HepG2 (cell line): ENCODE results near the gene MAN1B1. TPM values are rescaled to one million over a fixed set of nuclear protein-coding genes. Genes with fewer than 3 reads are reported as not detected.

ENCODE experiments used
- ATAC-seq: fragments of 200-7000 bp; cut with Tn5 transposase; 3 replicates; pipeline ENCODE4 v1.9.1; 2020; ENCODE audit warnings: mild to moderate bottlenecking, moderate library complexity
- BruUV-seq: library from RNA; stranded (reverse); fragments of 400-500 nt; replicated peaks from 2 replicates; lab custom pipeline; 2021; lab: Mats Ljungman, UMichigan
- CTCF ChIA-PET: fragments of 300-600 bp; formaldehyde crosslinking; extraction: SDS; loops from one replicate; lab custom pipeline; 2021; ENCODE audit warnings: low total read pairs, inconsistent platforms, low intra/inter-chr PET ratio; lab: Yijun Ruan, JAX
- POLR2A ChIA-PET: fragments of 350-600 bp; sonication (Branson Sonifier 250); formaldehyde crosslinking; loops from one replicate; lab custom pipeline; 2020; ENCODE audit warnings: antibody characterized with exemption, inconsistent platforms; lab: Yijun Ruan, JAX
- DNase-seq: peaks from one replicate; pipeline ENCODE4 v3.0.0-alpha.2; 2015; ENCODE audit warnings: low spot score
- FAIRE-seq: peaks from 3 replicates; lab custom pipeline; 2011; peaks lifted over from hg19 to GRCh38; lab: Jason Lieb, UNC
- H2AFZ ChIP-seq: one replicate; pipeline ENCODE4 v1.6.1; 2011; ENCODE audit warnings: low read length, inconsistent platforms
- H3K27ac ChIP-seq: fragments of 300-600 bp; 3 replicates; pipeline ENCODE4 v1.8.0; 2011; ENCODE audit warnings: mixed run types, mild to moderate bottlenecking, mixed read lengths, low read length, inconsistent platforms; ENCODE audit not compliant: insufficient read depth; ENCODE audit errors: extremely low read length
- H3K27me3 ChIP-seq, 2 experiments: fragments of 200-600 bp in 1 of 2; 2 replicates in 1 of 2; 3 replicates in 1 of 2; pipeline versions ENCODE4 v1.6.0 to v1.8.0; 2011; ENCODE audit warnings: low read length in 2 of 2, mild to moderate bottlenecking in 2 of 2, moderate library complexity in 2 of 2, inconsistent platforms in 1 of 2; ENCODE audit not compliant: insufficient read depth in 2 of 2, control insufficient read depth in 1 of 2
- H3K36me3 ChIP-seq, 2 experiments: fragments of 200-600 bp in 1 of 2; replicated peaks in 1 of 2; 2 replicates in 1 of 2; 3 replicates in 1 of 2; pipeline versions ENCODE4 v1.5.1 to v1.8.0; 2011; ENCODE audit warnings: low read length in 2 of 2, inconsistent platforms in 1 of 2; ENCODE audit not compliant: insufficient read depth in 2 of 2, control insufficient read depth in 1 of 2
- H3K4me1 ChIP-seq: 2 replicates; pipeline ENCODE4 v1.5.1; 2012; ENCODE audit warnings: low read length, inconsistent platforms; ENCODE audit not compliant: insufficient read depth
- H3K4me2 ChIP-seq: 2 replicates; pipeline ENCODE4 v1.6.0; 2011; ENCODE audit warnings: low read depth, low read length, inconsistent platforms
- H3K4me3 ChIP-seq, 3 experiments: fragments of 200-600 bp in 1 of 3; sonication (generic), shearing (Covaris generic) in 1 of 3; replicated peaks in 1 of 3; 2 replicates each; pipeline ENCODE4 v1.5.1; 2011 to 2016; ENCODE audit warnings: low read length in 3 of 3, inconsistent platforms in 2 of 3, low read depth in 2 of 3, mild to moderate bottlenecking in 2 of 3, control low read depth in 1 of 3, mixed read lengths in 1 of 3; ENCODE audit not compliant: insufficient read depth in 1 of 3
- H3K79me2 ChIP-seq: one replicate; pipeline ENCODE4 v1.6.1; 2011; ENCODE audit warnings: low read length, inconsistent platforms; ENCODE audit not compliant: insufficient read depth
- H3K9ac ChIP-seq: 2 replicates; pipeline ENCODE4 v1.6.0; 2011; ENCODE audit warnings: mild to moderate bottlenecking, low read depth, low read length, inconsistent platforms; ENCODE audit not compliant: insufficient read depth
- H3K9me3 ChIP-seq: 2 replicates; pipeline ENCODE4 v1.5.1; 2012; ENCODE audit warnings: mild to moderate bottlenecking, low read length
- H4K20me1 ChIP-seq: 2 replicates; pipeline ENCODE4 v1.6.0; 2011; ENCODE audit warnings: inconsistent platforms, mild to moderate bottlenecking, low read length, moderate library complexity; ENCODE audit not compliant: insufficient read depth
- CCAR2 ChIP-seq: fragments of 200-400 bp; formaldehyde crosslinking; optimal IDR thresholded peaks from 2 replicates; pipeline ENCODE3; 2018; ENCODE audit warnings: low read depth, mild to moderate bottlenecking, low read length, moderate library complexity
- FOXA1 ChIP-seq, 2 experiments: fragments of 450-650 bp in 1 of 2; sonication (generic) in 1 of 2; formaldehyde crosslinking in 1 of 2; IDR thresholded peaks; 2 replicates each; pipeline versions ENCODE4 v1.4.0 to v1.6.1; 2016 to 2020; ENCODE audit warnings: missing genetic modification reagents in 1 of 2
- HCFC1 ChIP-seq: fragments of 150-350 bp; IDR thresholded peaks from 2 replicates; pipeline ENCODE4 v1.6.1; 2014; ENCODE audit warnings: low read depth, low read length
- HNRNPLL ChIP-seq: fragments of 200-400 bp; formaldehyde crosslinking; IDR thresholded peaks from 2 replicates; pipeline ENCODE4 v1.6.1; 2017; ENCODE audit warnings: mild to moderate bottlenecking, low read depth, low read length; ENCODE audit not compliant: poor library complexity, severe bottlenecking
- MIER2 ChIP-seq: IDR thresholded peaks from 2 replicates; pipeline ENCODE4 v1.6.1; 2016; ENCODE audit warnings: missing biosample characterization, missing genetic modification reagents
- TEAD3 ChIP-seq: optimal IDR thresholded peaks from 2 replicates; pipeline ENCODE3; 2016; ENCODE audit warnings: borderline replicate concordance
- ZBTB7A ChIP-seq: sonication (generic); formaldehyde crosslinking; IDR thresholded peaks from 2 replicates; pipeline ENCODE4 v1.8.0; 2022; ENCODE audit warnings: mild to moderate bottlenecking, missing genetic modification reagents
- ZNF160 ChIP-seq: sonication (generic); formaldehyde crosslinking; IDR thresholded peaks from 2 replicates; pipeline ENCODE4 v1.8.0; 2022; ENCODE audit warnings: mild to moderate bottlenecking, inconsistent platforms, missing genetic modification reagents
- ZNF503 ChIP-seq: sonication (generic); formaldehyde crosslinking; IDR thresholded peaks from 2 replicates; pipeline ENCODE4 v1.4.0; 2020; ENCODE audit warnings: missing genetic modification reagents
- ZNF784 ChIP-seq: sonication (generic); formaldehyde crosslinking; IDR thresholded peaks from 2 replicates; pipeline ENCODE4 v1.5.1; 2020; ENCODE audit warnings: missing genetic modification reagents, mild to moderate bottlenecking, borderline replicate concordance
- WGBS: methylation state at CpG from one replicate; pipeline ENCODE4 v1.1.6; 2017; ENCODE audit warnings: low lambda C conversion rate; 5-methylcytosine and 5-hydroxymethylcytosine counted together
- in situ Hi-C: cut with HindIII; loops from 2 replicates; pipeline ENCODE4 v1.10.0; 2017; ENCODE audit warnings: low pct_unique_long_range_greater_than_20kb; ENCODE audit not compliant: extremely low pct_ligation_motif_present
- intact Hi-C: fragments of 100-400 bp; cut with micrococcal nuclease; formaldehyde crosslinking; loops from one replicate; pipeline ENCODE4 v1.10.0; 2022; ENCODE audit not compliant: unreplicated experiment
- polyA plus RNA-seq, 8 experiments: library from polyadenylated mRNA; depleted of rRNA in 3 of 8; stranded (reverse) in 7 of 8; unstranded in 1 of 8; fragments of >200 nt; fragmentation: Illumina TruSeq in 4 of 8; extraction: Trizol in 4 of 8; gene quantifications; 2 replicates each; pipeline versions ENCODE4 v1.2.1 to v1.2.3, GENCODE V29; 2011 to 2016; ENCODE audit warnings: low read depth in 4 of 8, missing spikeins in 1 of 8, mixed read lengths in 1 of 8; ENCODE audit not compliant: insufficient read depth in 1 of 8
- total RNA-seq, 5 experiments: library from RNA; depleted of rRNA; stranded (reverse); fragments of >200 nt; fragmentation: Illumina TruSeq; extraction: Trizol; gene quantifications; 2 replicates each; pipeline ENCODE4 v1.2.3, GENCODE V29; 2016; ENCODE audit warnings: low read depth in 1 of 5

MAN1B1 gene
- total and polyA plus RNA-seq, 2 of the 13 experiments (the other 11 are each of a cell fraction or from before 2014, with no cell fraction given): 48.9 to 59.5 TPM

GRCh38 chr9:137057545-137057944, 29.2 kb upstream of the MAN1B1 start:
- DNase-seq (no peak), ATAC-seq (no peak), FAIRE-seq (no peak)
- Histone ChIP-seq H3K4me3 (no peak overlapping the region), H2AFZ (no peak overlapping the region), H3K27ac (no peak overlapping the region), H3K4me2 (no peak overlapping the region; the same call in 1 of the 2 replicates), H3K36me3 (no peaks in the 10 kb centered on the region), H3K9me3 (no peaks in the 10 kb centered on the region), H4K20me1 (no peaks in the 10 kb centered on the region), H3K27me3 (no peaks in the 10 kb centered on the region; a peak in 2 of 5 replicates), H3K79me2 (peaks cover 9% of the 10 kb centered on the region), H3K9ac (no peak overlapping the region), H3K4me1 (peaks cover 53% of the 10 kb centered on the region)
- TF ChIP-seq ZBTB7A (CRISPR knock-in tag) (no peak), HCFC1 (no peak), FOXA1 (IDR thresholded peaks at IDR 0.05) (no peak), FOXA1 (CRISPR knock-in tag; IDR thresholded peaks at IDR 0.05) (no peak), CCAR2 (no peak), HNRNPLL (no peak), ZNF160 (CRISPR knock-in tag) (no peak), ZNF784 (CRISPR knock-in tag) (no peak), ZNF503 (CRISPR knock-in tag) (no peak), MIER2 (CRISPR knock-in tag) (no peak), TEAD3 (CRISPR knock-in tag) (no peak)
- ChIA-PET CTCF (no interaction called here), POLR2A (interaction anchor here (1.0 kb wide), 1 partner anchor 13 kb away, joined by 4 read pairs; no protein-coding TSS in a partner anchor)
- intact Hi-C loops (no loop called here), in situ Hi-C loops (no loop called here)
- BruUV-seq: no TSS peak
- 85% methylated on average over 11 of the region's 16 CpGs for WGBS
